H9 (cell line): Measurements from ENCODE around the gene SACM1L. TPM values are rescaled to one million over a fixed set of nuclear protein-coding genes. Genes with fewer than 3 reads are reported as not detected.

Source experiments
- DNase-seq: peaks from one replicate; pipeline ENCODE4 v3.0.0-alpha.2; 2017
- H2AFZ ChIP-seq: one replicate; pipeline ENCODE4 v1.6.1; 2013; ENCODE audit warnings: mild to moderate bottlenecking, low read length, control low read depth, moderate library complexity
- H2AK5ac ChIP-seq: 2 replicates; pipeline ENCODE4 v1.6.1; 2013; ENCODE audit warnings: low read length, control low read depth, mixed read lengths; ENCODE audit not compliant: insufficient read length
- H2BK120ac ChIP-seq: one replicate; pipeline ENCODE4 v1.6.1; 2013; ENCODE audit warnings: low read depth, mild to moderate bottlenecking, low read length, control low read depth, inconsistent platforms; ENCODE audit not compliant: poor library complexity, severe bottlenecking
- H2BK12ac ChIP-seq: 2 replicates; pipeline ENCODE4 v1.6.1; 2013; ENCODE audit warnings: low read length, control low read depth, mixed read lengths, low read depth; ENCODE audit not compliant: insufficient read length
- H2BK15ac ChIP-seq: 2 replicates; pipeline ENCODE4 v1.6.1; 2013; ENCODE audit warnings: low read depth, low read length, control low read depth
- H2BK20ac ChIP-seq: one replicate; pipeline ENCODE4 v1.6.1; 2013; ENCODE audit warnings: low read depth, mild to moderate bottlenecking, low read length, control low read depth, inconsistent platforms; ENCODE audit not compliant: poor library complexity, severe bottlenecking
- H2BK5ac ChIP-seq: 2 replicates; pipeline ENCODE4 v1.6.1; 2013; ENCODE audit warnings: low read length, control low read depth, mixed read lengths; ENCODE audit not compliant: insufficient read length
- H3K14ac ChIP-seq: 2 replicates; pipeline ENCODE4 v1.6.1; 2013; ENCODE audit warnings: low read length, control low read depth; ENCODE audit not compliant: insufficient read depth
- H3K18ac ChIP-seq: 2 replicates; pipeline ENCODE4 v1.6.1; 2013; ENCODE audit warnings: low read depth, mild to moderate bottlenecking, mixed read lengths, low read length, control low read depth; ENCODE audit not compliant: insufficient read length
- H3K23ac ChIP-seq: 2 replicates; pipeline ENCODE4 v1.6.1; 2013; ENCODE audit warnings: low read length, control low read depth, mixed read lengths, low read depth; ENCODE audit not compliant: insufficient read length
- H3K23me2 ChIP-seq: 2 replicates; pipeline ENCODE4 v1.6.1; 2013; ENCODE audit warnings: low read depth, mild to moderate bottlenecking, mixed read lengths, low read length, control low read depth; ENCODE audit not compliant: insufficient read length, poor library complexity, severe bottlenecking
- H3K27ac ChIP-seq: 2 replicates; pipeline ENCODE4 v1.5.1; 2013; ENCODE audit warnings: low read length, control low read depth, mixed read lengths, low read depth; ENCODE audit not compliant: insufficient read length
- H3K27me3 ChIP-seq: 2 replicates; pipeline ENCODE4 v1.6.1; 2013; ENCODE audit warnings: low read length, control low read depth, inconsistent platforms; ENCODE audit not compliant: insufficient read depth
- H3K4ac ChIP-seq: 2 replicates; pipeline ENCODE4 v1.6.1; 2013; ENCODE audit warnings: low read depth, mild to moderate bottlenecking, control low read depth, inconsistent platforms, low read length, moderate library complexity
- H3K4me1 ChIP-seq: 2 replicates; pipeline ENCODE4 v1.6.1; 2013; ENCODE audit warnings: low read length, control low read depth, inconsistent platforms; ENCODE audit not compliant: insufficient read depth
- H3K4me2 ChIP-seq: 2 replicates; pipeline ENCODE4 v1.6.1; 2013; ENCODE audit warnings: low read length, control low read depth, mixed read lengths; ENCODE audit not compliant: insufficient read length, insufficient read depth
- H3K56ac ChIP-seq: 2 replicates; pipeline ENCODE4 v1.6.1; 2013; ENCODE audit warnings: low read depth, mild to moderate bottlenecking, mixed read lengths, low read length, control low read depth; ENCODE audit not compliant: insufficient read length
- H3K79me1 ChIP-seq: 2 replicates; pipeline ENCODE4 v1.6.1; 2013; ENCODE audit warnings: low read depth, mild to moderate bottlenecking, moderate library complexity, low read length, control low read depth, inconsistent platforms; ENCODE audit not compliant: insufficient read depth, poor library complexity, severe bottlenecking
- H3K79me2 ChIP-seq: 2 replicates; pipeline ENCODE4 v1.6.1; 2013; ENCODE audit warnings: low read length, control low read depth, inconsistent platforms; ENCODE audit not compliant: insufficient read depth
- H3K9ac ChIP-seq: 2 replicates; pipeline ENCODE4 v1.6.1; 2013; ENCODE audit warnings: low read length, control low read depth, mixed read lengths; ENCODE audit not compliant: insufficient read length; ENCODE audit errors: extremely low read depth
- H3K9me3 ChIP-seq: one replicate; pipeline ENCODE4 v1.6.1; 2013; ENCODE audit warnings: low read depth, low read length, inconsistent platforms; ENCODE audit not compliant: control insufficient read depth
- H3T11ph ChIP-seq: one replicate; pipeline ENCODE4 v1.6.1; 2013; ENCODE audit warnings: mild to moderate bottlenecking, low read length, control low read depth, inconsistent platforms
- H4K20me1 ChIP-seq: one replicate; pipeline ENCODE4 v1.6.1; 2013; ENCODE audit not compliant: control insufficient read depth, insufficient read length, insufficient read depth
- H4K5ac ChIP-seq: 2 replicates; pipeline ENCODE4 v1.6.1; 2013; ENCODE audit warnings: low read depth, mild to moderate bottlenecking, mixed read lengths, low read length, control low read depth; ENCODE audit not compliant: insufficient read length
- H4K8ac ChIP-seq: replicated peaks from 2 replicates; pipeline ENCODE4 v1.6.1; 2013; ENCODE audit warnings: low read length, control low read depth, mixed read lengths, low read depth; ENCODE audit not compliant: insufficient read length
- H4K91ac ChIP-seq: 2 replicates; pipeline ENCODE4 v1.6.1; 2013; ENCODE audit warnings: low read depth, mild to moderate bottlenecking, moderate library complexity, mixed read lengths, low read length, control low read depth; ENCODE audit not compliant: insufficient read length
- H3K27ac Mint-ChIP-seq, 3 experiments: 2 replicates in 2 of 3; 3 replicates in 1 of 3; pipeline ENCODE4 v1.8.0; 2020 to 2021; ENCODE audit warnings: mixed read lengths in 3 of 3, mild to moderate bottlenecking in 1 of 3, moderate library complexity in 1 of 3
- H3K27me3 Mint-ChIP-seq: 2 replicates; pipeline ENCODE4 v1.8.0; 2021; ENCODE audit warnings: low read depth, mild to moderate bottlenecking, moderate library complexity, mixed read lengths
- H3K36me3 Mint-ChIP-seq, 3 experiments: 2 replicates in 2 of 3; 3 replicates in 1 of 3; pipeline ENCODE4 v1.8.0; 2020 to 2021; ENCODE audit warnings: low read depth in 3 of 3, mixed read lengths in 3 of 3; ENCODE audit not compliant: insufficient read depth in 1 of 3
- H3K4me1 Mint-ChIP-seq, 2 experiments: 2 replicates each; pipeline ENCODE4 v1.8.0; 2020; ENCODE audit warnings: mixed read lengths in 2 of 2
- H3K4me3 Mint-ChIP-seq, 2 experiments: 2 replicates in 1 of 2; 3 replicates in 1 of 2; pipeline ENCODE4 v1.8.0; 2020 to 2021; ENCODE audit warnings: mild to moderate bottlenecking in 2 of 2, mixed read lengths in 2 of 2, moderate library complexity in 1 of 2
- H3K9me3 Mint-ChIP-seq, 2 experiments: 2 replicates in 1 of 2; 3 replicates in 1 of 2; pipeline ENCODE4 v1.8.0; 2020; ENCODE audit warnings: mild to moderate bottlenecking in 2 of 2, mixed read lengths in 2 of 2, moderate library complexity in 1 of 2
- CTCF ChIP-seq: fragments of 200-600 bp; sonication (generic); conservative IDR thresholded peaks from 3 replicates; pipeline ENCODE4 v1.8.0; 2021; ENCODE audit warnings: antibody characterized with exemption, mild to moderate bottlenecking
- WGBS: extraction: QIAGEN DNeasy Blood & Tissue Kit; methylation state at CpG from one replicate; pipeline ENCODE4 v1.1.7; 2013; ENCODE audit warnings: missing lambda C conversion rate, low lambda C conversion rate, mixed read lengths; ENCODE audit not compliant: insufficient read length; ENCODE audit errors: extremely low coverage; 5-methylcytosine and 5-hydroxymethylcytosine counted together
- total RNA-seq: library from RNA; stranded (reverse); gene quantifications from 2 replicates; pipeline ENCODE4 v1.2.1, GENCODE V29; 2021

The SACM1L gene
- total RNA-seq, 1 experiment from 2014 or later, result 52.8 TPM

- Histone ChIP-seq H2AFZ (no peak overlapping the region), H3K9me3 (no peaks in the 10 kb centered on the region), H3K4ac (no peak overlapping the region), H3T11ph (no peak overlapping the region), H2BK12ac (no peak overlapping the region), H3K79me2 (no peaks in the 10 kb centered on the region), H2BK5ac (no peak overlapping the region), H3K79me1 (no peaks in the 10 kb centered on the region), H3K18ac (no peak overlapping the region), H4K5ac (no peak overlapping the region), H3K23ac (no peak overlapping the region), H2BK15ac (no peak overlapping the region), H3K4me2 (no peak overlapping the region), H4K91ac (no peak overlapping the region), H4K8ac (no peak overlapping the region), H2BK120ac (no peak overlapping the region), H3K23me2 (no peaks in the 10 kb centered on the region), H3K4me1 (no peaks in the 10 kb centered on the region; the same call in 1 of the 2 replicates), H3K9ac (no peak overlapping the region), H3K27me3 (no peaks in the 10 kb centered on the region), H2BK20ac (no peak overlapping the region), H3K56ac (no peak overlapping the region), H2AK5ac (no peak overlapping the region), H4K20me1 (no peaks in the 10 kb centered on the region), H3K14ac (no peak overlapping the region), H3K27ac (no peak overlapping the region)
- peaks cover 10 to 54% (median 49%) of the 10 kb centered on the region in 3 experiments; a peak in 6 of 7 replicates for H3K36me3 Mint-ChIP-seq
- WGBS, result no CpG with 5 or more reads among the region's 1 CpG
- H3K27me3 Mint-ChIP-seq, result no peaks in the 10 kb centered on the region
- peaks cover 9 to 14% of the 10 kb centered on the region in 2 experiments for H3K4me1 Mint-ChIP-seq
- H3K4me3 Mint-ChIP-seq, result no peak overlapping the region
- H3K27ac Mint-ChIP-seq, result no peak overlapping the region
- TF ChIP-seq CTCF, result no peak
- no peak for DNase-seq
- no peaks in the 10 kb centered on the region for H3K9me3 Mint-ChIP-seq
Observed at GRCh38 chr3:45667569-45667934, 21.6 kb upstream of the SACM1L start.
